ENCODE data around the gene ID2. TPM values are rescaled to one million over a fixed set of nuclear protein-coding genes. Genes with fewer than 3 reads are reported as not detected.
A peak's percentile ranks its signal among the peaks of the same experiment; 100 is the strongest.

The ID2 gene
- total and polyA plus RNA-seq, 2 of the 13 experiments (the other 11 are each of a cell fraction or from before 2014, with no cell fraction given) = 214 to 719 TPM

- ChIA-PET CTCF (ENCODE audit: low intra/inter-chr PET ratio, low total read pairs) (no interaction called here), POLR2A (interaction anchor here (1.0 to 2.7 kb wide), 6 partner anchors 10 to 86 kb away, joined by 3 to 42 read pairs (median 4); partner anchors contain the start of gene ID2)
- H3K27ac ChIP-seq (ENCODE audit: extremely low read length, insufficient read depth, low read length) = peak overlapping the region; percentile 40
- 77% methylated on average over 14 of the region's 18 CpGs for WGBS (ENCODE audit: low lambda C conversion rate)
- H3K4me2 ChIP-seq (ENCODE audit: low read depth, low read length) = peak overlapping the region; percentile 61
- H3K27me3 ChIP-seq (ENCODE audit: control insufficient read depth in 1 of 2, insufficient read depth in 2 of 2, low read length in 2 of 2) = no peaks in the 10 kb centered on the region
- no peak overlapping the region for H2AFZ ChIP-seq (ENCODE audit: low read length)
- in situ Hi-C loops (cut with HindIII; ENCODE audit: extremely low pct_ligation_motif_present, low pct_unique_long_range_greater_than_20kb) = no loop called here
- FAIRE-seq = no peak
- no peaks in the 10 kb centered on the region for H4K20me1 ChIP-seq (ENCODE audit: insufficient read depth, low read length)
- no peaks in the 10 kb centered on the region for H3K36me3 ChIP-seq (replicated peaks in 1 of 2; ENCODE audit: control insufficient read depth in 1 of 2, insufficient read depth in 2 of 2, low read length in 2 of 2)
- BruUV-seq (replicated peaks) = no TSS peak
- intact Hi-C loops (cut with micrococcal nuclease; ENCODE audit: unreplicated experiment) = loop anchor here (1.0 kb wide), 1 partner anchor 86 kb away; no protein-coding TSS in a partner anchor
- no peaks in the 10 kb centered on the region for H3K9me3 ChIP-seq (ENCODE audit: low read length)
- DNase-seq (ENCODE audit: low spot score) = no peak
- H3K4me3 ChIP-seq (replicated peaks in 1 of 3; ENCODE audit: insufficient read depth in 1 of 3, low read depth in 2 of 3, low read length in 3 of 3) = no peak overlapping the region
- ATAC-seq = peak; percentile 11
- peaks cover 80% of the 10 kb centered on the region for H3K4me1 ChIP-seq (ENCODE audit: insufficient read depth, low read length)
- peak overlapping the region; percentile 16; the same call in 1 of the 2 replicates for H3K9ac ChIP-seq (ENCODE audit: insufficient read depth, low read depth, low read length)
- no peaks in the 10 kb centered on the region for H3K79me2 ChIP-seq (ENCODE audit: insufficient read depth, low read length)
- TF ChIP-seq TCF12 (IDR thresholded peaks at IDR 0.05) (no peak), TCF12 (CRISPR knock-in tag; IDR thresholded peaks at IDR 0.05) (0 out of 2 replicates have a peak, but pooled peaks have one; percentile 12), NFKB2 (CRISPR knock-in tag; IDR thresholded peaks at IDR 0.05; ENCODE audit: borderline replicate concordance) (peak; percentile 21; the same call in 1 of the 2 replicates), HOXA5 (CRISPR knock-in tag; IDR thresholded peaks at IDR 0.05) (0 out of 2 replicates have a peak, but pooled peaks have one; percentile 4), PREB (CRISPR knock-in tag; IDR thresholded peaks at IDR 0.05) (0 out of 2 replicates have a peak, but pooled peaks have one; percentile 55), PHF8 (CRISPR knock-in tag; IDR thresholded peaks at IDR 0.05) (0 out of 2 replicates have a peak, but pooled peaks have one; percentile 2), HIVEP1 (CRISPR knock-in tag; IDR thresholded peaks at IDR 0.05) (peak; percentile 50), ATF7 (IDR thresholded peaks at IDR 0.05) (no peak), ATF7 (CRISPR knock-in tag; IDR thresholded peaks at IDR 0.05) (no peak), PITX1 (CRISPR knock-in tag; IDR thresholded peaks at IDR 0.05) (0 out of 2 replicates have a peak, but pooled peaks have one; percentile 50), ZNF761 (CRISPR knock-in tag; conservative IDR thresholded peaks at IDR 0.05) (0 out of 2 replicates have a peak, but pooled peaks have one; percentile 18), TOPORS (CRISPR knock-in tag; IDR thresholded peaks at IDR 0.05) (0 out of 2 replicates have a peak, but pooled peaks have one; percentile 31), UBTF (CRISPR knock-in tag; IDR thresholded peaks at IDR 0.05) (peak; percentile 4; the same call in 1 of the 2 replicates), ZNF563 (CRISPR knock-in tag; IDR thresholded peaks at IDR 0.05) (0 out of 2 replicates have a peak, but pooled peaks have one; percentile 7), MED1 (CRISPR knock-in tag; IDR thresholded peaks at IDR 0.05) (0 out of 2 replicates have a peak, but pooled peaks have one; percentile 5), ADNP (CRISPR knock-in tag; IDR thresholded peaks at IDR 0.05) (no peak), MIER2 (CRISPR knock-in tag; IDR thresholded peaks at IDR 0.05) (no peak)
Observed at GRCh38 chr2:8659735-8660492, 21.9 kb upstream of the ID2 start.

Data from HepG2 (cell line).